SH-SY5Y (cell line): ENCODE data around the gene BDH1.

Experiments
- GATA2 ChIP-seq: IDR thresholded peaks from 2 replicates; pipeline ENCODE4 v1.6.1; 2011; ENCODE audit warnings: mild to moderate bottlenecking, low read depth, low read length
- GATA3 ChIP-seq: IDR thresholded peaks from 2 replicates; pipeline ENCODE4 v1.6.1; 2011; ENCODE audit warnings: low read depth, mild to moderate bottlenecking, low read length, moderate library complexity

- TF ChIP-seq GATA2 (no peak), GATA3 (no peak)
These were observed 36.7 kb upstream of the BDH1 start for GRCh38 chr3:197592361-197593045.
